HepG2 (cell line): Measurements from ENCODE around the gene GPER1. TPM values are rescaled to one million over a fixed set of nuclear protein-coding genes. Genes with fewer than 3 reads are reported as not detected.

Source experiments
- ATAC-seq: fragments of 200-7000 bp; cut with Tn5 transposase; 3 replicates; pipeline ENCODE4 v1.9.1; 2020; ENCODE audit warnings: mild to moderate bottlenecking, moderate library complexity
- BruUV-seq: library from RNA; stranded (reverse); fragments of 400-500 nt; replicated peaks from 2 replicates; lab custom pipeline; 2021; lab: Mats Ljungman, UMichigan
- CTCF ChIA-PET: fragments of 300-600 bp; formaldehyde crosslinking; extraction: SDS; loops from one replicate; lab custom pipeline; 2021; ENCODE audit warnings: low total read pairs, inconsistent platforms, low intra/inter-chr PET ratio; lab: Yijun Ruan, JAX
- POLR2A ChIA-PET: fragments of 350-600 bp; sonication (Branson Sonifier 250); formaldehyde crosslinking; loops from one replicate; lab custom pipeline; 2020; ENCODE audit warnings: antibody characterized with exemption, inconsistent platforms; lab: Yijun Ruan, JAX
- DNase-seq: peaks from one replicate; pipeline ENCODE4 v3.0.0-alpha.2; 2015; ENCODE audit warnings: low spot score
- FAIRE-seq: peaks from 3 replicates; lab custom pipeline; 2011; peaks lifted over from hg19 to GRCh38; lab: Jason Lieb, UNC
- H2AFZ ChIP-seq: one replicate; pipeline ENCODE4 v1.6.1; 2011; ENCODE audit warnings: low read length, inconsistent platforms
- H3K27ac ChIP-seq: fragments of 300-600 bp; 3 replicates; pipeline ENCODE4 v1.8.0; 2011; ENCODE audit warnings: mixed run types, mild to moderate bottlenecking, mixed read lengths, low read length, inconsistent platforms; ENCODE audit not compliant: insufficient read depth; ENCODE audit errors: extremely low read length
- H3K27me3 ChIP-seq, 2 experiments: fragments of 200-600 bp in 1 of 2; 2 replicates in 1 of 2; 3 replicates in 1 of 2; pipeline versions ENCODE4 v1.6.0 to v1.8.0; 2011; ENCODE audit warnings: low read length in 2 of 2, mild to moderate bottlenecking in 2 of 2, moderate library complexity in 2 of 2, inconsistent platforms in 1 of 2; ENCODE audit not compliant: insufficient read depth in 2 of 2, control insufficient read depth in 1 of 2
- H3K36me3 ChIP-seq, 2 experiments: fragments of 200-600 bp in 1 of 2; replicated peaks in 1 of 2; 2 replicates in 1 of 2; 3 replicates in 1 of 2; pipeline versions ENCODE4 v1.5.1 to v1.8.0; 2011; ENCODE audit warnings: low read length in 2 of 2, inconsistent platforms in 1 of 2; ENCODE audit not compliant: insufficient read depth in 2 of 2, control insufficient read depth in 1 of 2
- H3K4me1 ChIP-seq: 2 replicates; pipeline ENCODE4 v1.5.1; 2012; ENCODE audit warnings: low read length, inconsistent platforms; ENCODE audit not compliant: insufficient read depth
- H3K4me2 ChIP-seq: 2 replicates; pipeline ENCODE4 v1.6.0; 2011; ENCODE audit warnings: low read depth, low read length, inconsistent platforms
- H3K4me3 ChIP-seq, 3 experiments: fragments of 200-600 bp in 1 of 3; sonication (generic), shearing (Covaris generic) in 1 of 3; replicated peaks in 1 of 3; 2 replicates each; pipeline ENCODE4 v1.5.1; 2011 to 2016; ENCODE audit warnings: low read length in 3 of 3, inconsistent platforms in 2 of 3, low read depth in 2 of 3, mild to moderate bottlenecking in 2 of 3, control low read depth in 1 of 3, mixed read lengths in 1 of 3; ENCODE audit not compliant: insufficient read depth in 1 of 3
- H3K79me2 ChIP-seq: one replicate; pipeline ENCODE4 v1.6.1; 2011; ENCODE audit warnings: low read length, inconsistent platforms; ENCODE audit not compliant: insufficient read depth
- H3K9ac ChIP-seq: 2 replicates; pipeline ENCODE4 v1.6.0; 2011; ENCODE audit warnings: mild to moderate bottlenecking, low read depth, low read length, inconsistent platforms; ENCODE audit not compliant: insufficient read depth
- H3K9me3 ChIP-seq: 2 replicates; pipeline ENCODE4 v1.5.1; 2012; ENCODE audit warnings: mild to moderate bottlenecking, low read length
- H4K20me1 ChIP-seq: 2 replicates; pipeline ENCODE4 v1.6.0; 2011; ENCODE audit warnings: inconsistent platforms, mild to moderate bottlenecking, low read length, moderate library complexity; ENCODE audit not compliant: insufficient read depth
- AHR ChIP-seq: IDR thresholded peaks from 2 replicates; pipeline ENCODE4 v1.6.1; 2018; ENCODE audit warnings: missing genetic modification reagents, missing compliant biosample characterization
- FOXJ3 ChIP-seq: sonication (generic); formaldehyde crosslinking; IDR thresholded peaks from 2 replicates; pipeline ENCODE4 v1.4.0; 2020; ENCODE audit warnings: missing genetic modification reagents, mild to moderate bottlenecking, borderline replicate concordance
- HNRNPL ChIP-seq: fragments of 200-400 bp; formaldehyde crosslinking; IDR thresholded peaks from 2 replicates; pipeline ENCODE4 v1.6.1; 2017; ENCODE audit warnings: mild to moderate bottlenecking, low read depth, low read length
- HOXA3 ChIP-seq: sonication (generic); formaldehyde crosslinking; IDR thresholded peaks from 2 replicates; pipeline ENCODE4 v1.5.0; 2020; ENCODE audit warnings: missing genetic modification reagents
- KAT2B ChIP-seq: fragments of 150-350 bp; IDR thresholded peaks from 2 replicates; pipeline ENCODE4 v1.6.1; 2014; ENCODE audit warnings: low read depth, low read length, borderline replicate concordance
- NRL ChIP-seq: sonication (generic); formaldehyde crosslinking; IDR thresholded peaks from 2 replicates; pipeline ENCODE4 v1.5.0; 2020; ENCODE audit warnings: missing genetic modification reagents, mild to moderate bottlenecking, moderate library complexity, borderline replicate concordance
- SRF ChIP-seq: IDR thresholded peaks from 2 replicates; pipeline ENCODE4 v1.6.1; 2011; ENCODE audit warnings: mild to moderate bottlenecking, low read depth, low read length, moderate library complexity
- XBP1 ChIP-seq: sonication (generic); formaldehyde crosslinking; IDR thresholded peaks from 2 replicates; pipeline ENCODE4 v1.5.0; 2020; ENCODE audit warnings: missing genetic modification reagents
- ZBTB33 ChIP-seq: sonication (generic); formaldehyde crosslinking; IDR thresholded peaks from 2 replicates; pipeline ENCODE4 v1.4.0; 2020; ENCODE audit warnings: missing genetic modification reagents
- ZBTB38 ChIP-seq: sonication (generic); formaldehyde crosslinking; IDR thresholded peaks from 2 replicates; pipeline ENCODE4 v1.5.1; 2020; ENCODE audit warnings: mild to moderate bottlenecking, missing genetic modification reagents
- ZSCAN25 ChIP-seq: sonication (generic); formaldehyde crosslinking; IDR thresholded peaks from 2 replicates; pipeline ENCODE4 v1.8.0; 2022; ENCODE audit warnings: mild to moderate bottlenecking, missing genetic modification reagents
- WGBS: methylation state at CpG from one replicate; pipeline ENCODE4 v1.1.6; 2017; ENCODE audit warnings: low lambda C conversion rate; 5-methylcytosine and 5-hydroxymethylcytosine counted together
- in situ Hi-C: cut with HindIII; loops from 2 replicates; pipeline ENCODE4 v1.10.0; 2017; ENCODE audit warnings: low pct_unique_long_range_greater_than_20kb; ENCODE audit not compliant: extremely low pct_ligation_motif_present
- intact Hi-C: fragments of 100-400 bp; cut with micrococcal nuclease; formaldehyde crosslinking; loops from one replicate; pipeline ENCODE4 v1.10.0; 2022; ENCODE audit not compliant: unreplicated experiment
- polyA plus RNA-seq, 8 experiments: library from polyadenylated mRNA; depleted of rRNA in 3 of 8; stranded (reverse) in 7 of 8; unstranded in 1 of 8; fragments of >200 nt; fragmentation: Illumina TruSeq in 4 of 8; extraction: Trizol in 4 of 8; gene quantifications; 2 replicates each; pipeline versions ENCODE4 v1.2.1 to v1.2.3, GENCODE V29; 2011 to 2016; ENCODE audit warnings: low read depth in 4 of 8, missing spikeins in 1 of 8, mixed read lengths in 1 of 8; ENCODE audit not compliant: insufficient read depth in 1 of 8
- total RNA-seq, 5 experiments: library from RNA; depleted of rRNA; stranded (reverse); fragments of >200 nt; fragmentation: Illumina TruSeq; extraction: Trizol; gene quantifications; 2 replicates each; pipeline ENCODE4 v1.2.3, GENCODE V29; 2016; ENCODE audit warnings: low read depth in 1 of 5

GPER1 gene
- total and polyA plus RNA-seq, 2 of the 13 experiments (the other 11 are each of a cell fraction or from before 2014, with no cell fraction given): 12.7 to 19.7 TPM

- in situ Hi-C loops: no loop called here
These were observed 38.7 kb upstream of the GPER1 start for GRCh38 chr7:1049006-1049741.

More at GRCh38 chr7:1049006-1049741, 38.7 kb upstream of the GPER1 start:
- no peak overlapping the region for H3K4me3 ChIP-seq
- no peak for DNase-seq
- no peak overlapping the region for H3K4me2 ChIP-seq
- no peak overlapping the region for H3K27ac ChIP-seq
- H3K4me1 ChIP-seq: peaks cover 49% of the 10 kb centered on the region
- 94% methylated on average over 16 of the region's 23 CpGs for WGBS
- FAIRE-seq: no peak
- no peaks in the 10 kb centered on the region for H4K20me1 ChIP-seq
- intact Hi-C loops: loop anchor here (5.0 kb wide), 1 partner anchor 57 kb away; no protein-coding TSS in a partner anchor
- ATAC-seq: no peak
- H2AFZ ChIP-seq: no peak overlapping the region
- no peak for TF ChIP-seq XBP1 (CRISPR knock-in tag)
- no peak for TF ChIP-seq HOXA3 (CRISPR knock-in tag)
- TF ChIP-seq NRL: no peak
- TF ChIP-seq FOXJ3: no peak
- TF ChIP-seq ZBTB33: 0 out of 2 replicates have a peak, but pooled peaks have one; percentile 52
- no peak for TF ChIP-seq KAT2B
- no peak for TF ChIP-seq SRF
- TF ChIP-seq AHR (CRISPR knock-in tag): no peak
- TF ChIP-seq HNRNPL: no peak
- TF ChIP-seq ZBTB38: peak; percentile 39; the same call in 1 of the 2 replicates
- no peak for TF ChIP-seq ZSCAN25
- H3K36me3 ChIP-seq: peaks cover 0 to 1% of the 10 kb centered on the region in 2 experiments; a peak in 2 of 5 replicates
- no peak overlapping the region for H3K9ac ChIP-seq
- H3K79me2 ChIP-seq: peaks cover 27% of the 10 kb centered on the region
- BruUV-seq: no TSS peak
- POLR2A ChIA-PET: no interaction called here
- H3K9me3 ChIP-seq: no peaks in the 10 kb centered on the region
- H3K27me3 ChIP-seq: no peaks in the 10 kb centered on the region; a peak in 1 of 5 replicates
- CTCF ChIA-PET: no interaction called here
